K562 (cell line): Measurements from ENCODE around the gene DLGAP1. TPM values are rescaled to one million over a fixed set of nuclear protein-coding genes. Genes with fewer than 3 reads are reported as not detected.

ENCODE experiments used
- ATAC-seq: fragments of 200-7000 bp; cut with Tn5 transposase; 3 replicates; pipeline ENCODE4 v1.9.1; 2020; ENCODE audit warnings: moderate library complexity
- BruUV-seq: library from RNA; stranded (reverse); fragments of 400-500 nt; replicated peaks from 2 replicates; lab custom pipeline; 2021; lab: Mats Ljungman, UMichigan
- CTCF ChIA-PET: fragments of 300-600 bp; formaldehyde crosslinking; extraction: SDS; loops from one replicate; lab custom pipeline; 2021; ENCODE audit warnings: low intra/inter-chr PET ratio; lab: Yijun Ruan, JAX
- POLR2A ChIA-PET: fragments of 300-600, 350-650 bp; sonication (Branson Sonifier 250); formaldehyde crosslinking; extraction: SDS; loops from one replicate; lab custom pipeline; 2021; ENCODE audit warnings: antibody characterized with exemption, inconsistent platforms; lab: Yijun Ruan, JAX
- DNase-seq, 4 experiments: peaks; one replicate each; pipeline versions ENCODE4 v3.0.0 to v3.0.0-alpha.2; 2011 to 2018; ENCODE audit warnings: low spot score in 3 of 4, mixed read lengths in 3 of 4; ENCODE audit errors: extremely low read depth in 1 of 4
- FAIRE-seq: peaks from 2 replicates; lab custom pipeline; 2011; peaks lifted over from hg19 to GRCh38; lab: Jason Lieb, UNC
- H2AFZ ChIP-seq: 2 replicates; pipeline ENCODE4 v1.6.0; 2011; ENCODE audit warnings: low read depth, low read length, control low read depth, inconsistent platforms
- H3K27ac ChIP-seq: fragments of 200-600 bp; 3 replicates; pipeline ENCODE4 v1.8.0; 2011; ENCODE audit warnings: low read depth, mild to moderate bottlenecking, control low read depth, inconsistent platforms, low read length, moderate library complexity, mixed read lengths; ENCODE audit errors: extremely low read depth
- H3K27me3 ChIP-seq, 2 experiments: fragments of 300-600 bp in 1 of 2; 2 replicates in 1 of 2; 3 replicates in 1 of 2; pipeline versions ENCODE4 v1.6.0 to v1.8.0; 2011; ENCODE audit warnings: inconsistent platforms in 2 of 2, low read length in 2 of 2, mild to moderate bottlenecking in 1 of 2, mixed read lengths in 1 of 2, moderate library complexity in 1 of 2; ENCODE audit not compliant: control insufficient read depth in 2 of 2, insufficient read depth in 2 of 2
- H3K36me3 ChIP-seq: fragments of 300-600 bp; 3 replicates; pipeline ENCODE4 v1.8.0; 2011; ENCODE audit warnings: mild to moderate bottlenecking, low read length, inconsistent platforms; ENCODE audit not compliant: control insufficient read depth, insufficient read depth
- H3K4me1 ChIP-seq, 2 experiments: fragments of 200-600 bp in 1 of 2; replicated peaks in 1 of 2; 2 replicates in 1 of 2; 3 replicates in 1 of 2; pipeline versions ENCODE4 v1.5.1 to v1.8.0; 2011; ENCODE audit warnings: inconsistent platforms in 2 of 2, low read length in 2 of 2, mild to moderate bottlenecking in 1 of 2, mixed read lengths in 1 of 2, moderate library complexity in 1 of 2; ENCODE audit not compliant: control insufficient read depth in 2 of 2, insufficient read depth in 2 of 2
- H3K4me2 ChIP-seq: 2 replicates; pipeline ENCODE4 v1.6.1; 2011; ENCODE audit warnings: low read length, control low read depth, inconsistent platforms, mixed read lengths; ENCODE audit not compliant: insufficient read depth
- H3K4me3 ChIP-seq: fragments of 200-600 bp; sonication (generic), shearing (Covaris generic); 2 replicates; pipeline ENCODE4 v1.5.1; 2016; ENCODE audit warnings: control low read depth, inconsistent platforms
- H3K79me2 ChIP-seq: fragments of 200-600 bp; 3 replicates; pipeline ENCODE4 v1.8.0; 2011; ENCODE audit warnings: low read length, inconsistent platforms; ENCODE audit not compliant: control insufficient read depth, insufficient read depth
- H3K9ac ChIP-seq, 2 experiments: 2 replicates each; pipeline versions ENCODE4 v1.6.0 to v1.6.1; 2011; ENCODE audit warnings: low read depth in 2 of 2, low read length in 2 of 2, control low read depth in 1 of 2, inconsistent platforms in 1 of 2, mild to moderate bottlenecking in 1 of 2, mixed read lengths in 1 of 2; ENCODE audit not compliant: insufficient read depth in 1 of 2
- H3K9me1 ChIP-seq: one replicate; pipeline ENCODE4 v1.6.0; 2011; ENCODE audit warnings: inconsistent platforms, mild to moderate bottlenecking, low read length, moderate library complexity; ENCODE audit not compliant: control insufficient read depth, insufficient read depth
- H3K9me3 ChIP-seq: replicated peaks from 2 replicates; pipeline ENCODE4 v1.5.1; 2011; ENCODE audit warnings: low read depth, low read length, inconsistent platforms; ENCODE audit not compliant: control insufficient read depth, insufficient read depth
- H4K20me1 ChIP-seq: replicated peaks from 2 replicates; pipeline ENCODE4 v1.6.1; 2011; ENCODE audit warnings: low read length, inconsistent platforms, mixed read lengths; ENCODE audit not compliant: control insufficient read depth, insufficient read depth
- ETV1 ChIP-seq: fragments of 450-650 bp; conservative IDR thresholded peaks from 2 replicates; pipeline ENCODE4 v1.6.1; 2016; ENCODE audit warnings: missing genetic modification characterization, control low read depth, low read depth, missing compliant biosample characterization
- JUNB ChIP-seq: fragments of 450-650 bp; formaldehyde crosslinking; conservative IDR thresholded peaks from 2 replicates; pipeline ENCODE4 v1.4.0; 2020; ENCODE audit warnings: mild to moderate bottlenecking
- MEF2A ChIP-seq: IDR thresholded peaks from 2 replicates; pipeline ENCODE4 v1.6.1; 2011; ENCODE audit warnings: low read depth, mild to moderate bottlenecking, low read length, moderate library complexity; ENCODE audit not compliant: control insufficient read depth
- NELFE ChIP-seq: IDR thresholded peaks from 2 replicates; pipeline ENCODE4 v1.6.1; 2011; ENCODE audit warnings: mild to moderate bottlenecking; ENCODE audit not compliant: insufficient read depth, insufficient read length
- POLR3G ChIP-seq: IDR thresholded peaks from 2 replicates; pipeline ENCODE4 v1.6.1; 2011; ENCODE audit not compliant: insufficient read length, insufficient replicate concordance; ENCODE audit errors: extremely low read depth
- POU5F1 ChIP-seq: fragments of 150-350 bp; IDR thresholded peaks from 2 replicates; pipeline ENCODE4 v1.6.1; 2014; ENCODE audit warnings: borderline replicate concordance, low read length, low read depth, mild to moderate bottlenecking; ENCODE audit not compliant: partially characterized antibody
- SIRT6 ChIP-seq: IDR thresholded peaks from one replicate; pipeline ENCODE4 v1.6.1; 2012; ENCODE audit warnings: low read depth, mild to moderate bottlenecking, control low read depth, inconsistent platforms, low read length, moderate library complexity
- SMAD2 ChIP-seq: fragments of 150-350 bp; IDR thresholded peaks from 2 replicates; pipeline ENCODE4 v1.6.1; 2014; ENCODE audit warnings: low read depth, mild to moderate bottlenecking, low read length
- SMARCA4 ChIP-seq: fragments of 450-650 bp; IDR thresholded peaks from 2 replicates; pipeline ENCODE4 v1.6.1; 2016
- ZKSCAN8 ChIP-seq: fragments of 200-800 bp; sonication (Bioruptor generic); IDR thresholded peaks from 2 replicates; pipeline ENCODE4 v1.6.1; 2016; ENCODE audit warnings: missing genetic modification characterization, missing compliant biosample characterization
- ZNF217 ChIP-seq: sonication (generic); formaldehyde crosslinking; IDR thresholded peaks from 2 replicates; pipeline ENCODE4 v1.8.0; 2022; ENCODE audit warnings: mild to moderate bottlenecking, missing genetic modification reagents
- ZNF699 ChIP-seq: fragments of 250-450 bp; sonication (Bioruptor Pico); IDR thresholded peaks from 2 replicates; pipeline ENCODE4 v1.8.0; 2021; ENCODE audit warnings: mild to moderate bottlenecking, moderate library complexity; ENCODE audit not compliant: insufficient replicate concordance
- ZNF780A ChIP-seq: fragments of 250-450 bp; sonication (Bioruptor Pico); IDR thresholded peaks from 2 replicates; pipeline ENCODE4 v1.5.0; 2021; ENCODE audit warnings: mild to moderate bottlenecking
- WGBS: fragments of 100-300 bp; shearing (Covaris generic); methylation state at CpG from one replicate; pipeline ENCODE4 v1.1.6; 2016; ENCODE audit warnings: low coverage, mixed read lengths; ENCODE audit not compliant: insufficient coverage; ENCODE audit errors: missing lambda C conversion rate; 5-methylcytosine and 5-hydroxymethylcytosine counted together
- in situ Hi-C: fragments of 300-500 bp; cut with MboI; formaldehyde crosslinking; loops from 4 replicates; pipeline ENCODE4 v1.15.0; 2018; ENCODE audit warnings: inconsistent platforms, mixed read lengths
- intact Hi-C: fragments of 100-400 bp; cut with micrococcal nuclease; formaldehyde crosslinking; loops from 2 replicates; pipeline ENCODE4 v1.14.2; 2022
- polyA plus RNA-seq, 8 experiments: library from polyadenylated mRNA; depleted of rRNA in 4 of 8; stranded (reverse) in 5 of 8; unstranded in 3 of 8; fragments of >200 nt; fragmentation: Nextera tagmentation in 2 of 8; fragmentation: Illumina TruSeq in 1 of 8; extraction: Ambion mirVana in 2 of 8; extraction: Trizol in 1 of 8; gene quantifications; 2 replicates each; pipeline versions ENCODE4 v1.2.1 to v1.2.3, GENCODE V29; 2011 to 2014; ENCODE audit warnings: inconsistent platforms in 1 of 8, missing spikeins in 1 of 8
- total RNA-seq, 7 experiments: library from RNA; depleted of rRNA in 6 of 7; stranded (reverse); fragments of >200 nt in 6 of 7; fragmentation: Illumina TruSeq in 2 of 7; extraction: Trizol in 2 of 7; gene quantifications; 2 replicates each; pipeline versions ENCODE4 v1.2.1 to v1.2.3, GENCODE V29; 2011 to 2021; ENCODE audit warnings: low replicate concordance in 1 of 7
- TF ChIP-seq, protein P1 (sequence below): fragments of 250-450 bp; sonication (Bioruptor Pico); IDR thresholded peaks from 2 replicates; pipeline ENCODE4 v1.8.0; 2021; ENCODE audit warnings: moderate library complexity, mild to moderate bottlenecking, inconsistent platforms
- TF ChIP-seq, protein P2 (sequence below), 2 experiments: fragments of 450-650 bp; IDR thresholded peaks; 2 replicates each; pipeline ENCODE4 v1.6.1; 2016
- TF ChIP-seq, protein P3 (sequence below): conservative IDR thresholded peaks from 2 replicates; pipeline ENCODE4 v1.6.1; 2011; ENCODE audit warnings: low read depth, mild to moderate bottlenecking, low read length; ENCODE audit not compliant: control insufficient read depth
- TF ChIP-seq, protein P4 (sequence below): fragments of 150-350 bp; conservative IDR thresholded peaks from 2 replicates; pipeline ENCODE4 v1.6.1; 2014; ENCODE audit warnings: low read length
- TF ChIP-seq, protein P5 (sequence below): fragments of 450-650 bp; IDR thresholded peaks from 2 replicates; pipeline ENCODE4 v1.6.1; 2016; ENCODE audit warnings: low read depth, mild to moderate bottlenecking, moderate library complexity

The DLGAP1 gene
- total and polyA plus RNA-seq, 9 of the 15 experiments (the other 6 are each of a cell fraction or from before 2014, with no cell fraction given) = 0.04 to 0.22 (median 0.08) TPM

DNA sequence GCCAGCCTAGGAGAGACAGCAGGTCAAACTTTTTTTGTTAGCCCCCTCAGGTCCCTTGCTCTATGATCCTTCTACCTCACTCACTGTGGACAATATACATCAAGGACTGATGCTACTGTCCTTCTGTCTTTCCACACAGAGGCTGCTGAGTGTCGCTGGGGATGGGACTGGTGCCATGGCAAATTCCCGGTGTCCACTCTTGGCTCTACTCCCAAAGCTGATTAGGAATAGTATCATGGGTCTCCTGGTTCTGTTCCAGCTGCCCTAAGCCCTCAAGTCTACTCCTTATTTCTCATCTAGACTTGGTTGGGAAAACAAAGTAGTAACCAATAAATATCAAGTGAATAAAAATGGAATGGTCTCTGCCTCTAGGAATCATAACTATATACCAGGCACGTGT, 563.9 kb downstream of the DLGAP1 start:
- in situ Hi-C loops = no loop called here
- Histone ChIP-seq H3K4me2 (no peak overlapping the region), H3K36me3 (no peaks in the 10 kb centered on the region), H3K9me3 (no peaks in the 10 kb centered on the region; the same call in 1 of the 2 replicates), H3K9me1 (no peaks in the 10 kb centered on the region), H3K79me2 (no peaks in the 10 kb centered on the region), H3K4me3 (no peak overlapping the region), H3K9ac (no peak overlapping the region), H3K27ac (no peak overlapping the region), H3K27me3 (peaks cover 0 to 4% of the 10 kb centered on the region in 2 experiments; a peak in 1 of 5 replicates), H4K20me1 (no peaks in the 10 kb centered on the region), H2AFZ (no peak overlapping the region), H3K4me1 (no peaks in the 10 kb centered on the region)
- FAIRE-seq (no peak), DNase-seq (no peak), ATAC-seq (no peak)
- intact Hi-C loops = no loop called here
- no TSS peak for BruUV-seq
- ChIA-PET POLR2A (no interaction called here), CTCF (no interaction called here)
- WGBS = 0% methylated on average over 3 of the region's 3 CpGs
- TF ChIP-seq, protein P1, sequence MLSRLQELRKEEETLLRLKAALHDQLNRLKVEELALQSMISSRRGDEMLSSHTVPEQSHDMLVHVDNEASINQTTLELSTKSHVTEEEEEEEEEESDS (CRISPR knock-in tag) = no peak
- TF ChIP-seq ZNF699 (no peak), SMAD2 (no peak), POU5F1 (no peak), ZNF780A (CRISPR knock-in tag) (no peak), ETV1 (tag) (no peak), SIRT6 (no peak), MEF2A (no peak), ZNF217 (no peak), NELFE (no peak), POLR3G (no peak), SMARCA4 (no peak), ZKSCAN8 (CRISPR knock-in tag) (no peak), JUNB (CRISPR knock-in tag) (no peak)
- TF ChIP-seq, protein P2, sequence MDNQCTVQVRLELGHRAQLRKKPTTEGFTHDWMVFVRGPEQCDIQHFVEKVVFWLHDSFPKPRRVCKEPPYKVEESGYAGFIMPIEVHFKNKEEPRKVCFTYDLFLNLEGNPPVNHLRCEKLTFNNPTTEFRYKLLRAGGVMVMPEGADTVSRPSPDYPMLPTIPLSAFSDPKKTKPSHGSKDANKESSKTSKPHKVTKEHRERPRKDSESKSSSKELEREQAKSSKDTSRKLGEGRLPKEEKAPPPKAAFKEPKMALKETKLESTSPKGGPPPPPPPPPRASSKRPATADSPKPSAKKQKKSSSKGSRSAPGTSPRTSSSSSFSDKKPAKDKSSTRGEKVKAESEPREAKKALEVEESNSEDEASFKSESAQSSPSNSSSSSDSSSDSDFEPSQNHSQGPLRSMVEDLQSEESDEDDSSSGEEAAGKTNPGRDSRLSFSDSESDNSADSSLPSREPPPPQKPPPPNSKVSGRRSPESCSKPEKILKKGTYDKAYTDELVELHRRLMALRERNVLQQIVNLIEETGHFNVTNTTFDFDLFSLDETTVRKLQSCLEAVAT (IDR thresholded peaks at IDR 0.05) = no peak
- TF ChIP-seq, protein P3, sequence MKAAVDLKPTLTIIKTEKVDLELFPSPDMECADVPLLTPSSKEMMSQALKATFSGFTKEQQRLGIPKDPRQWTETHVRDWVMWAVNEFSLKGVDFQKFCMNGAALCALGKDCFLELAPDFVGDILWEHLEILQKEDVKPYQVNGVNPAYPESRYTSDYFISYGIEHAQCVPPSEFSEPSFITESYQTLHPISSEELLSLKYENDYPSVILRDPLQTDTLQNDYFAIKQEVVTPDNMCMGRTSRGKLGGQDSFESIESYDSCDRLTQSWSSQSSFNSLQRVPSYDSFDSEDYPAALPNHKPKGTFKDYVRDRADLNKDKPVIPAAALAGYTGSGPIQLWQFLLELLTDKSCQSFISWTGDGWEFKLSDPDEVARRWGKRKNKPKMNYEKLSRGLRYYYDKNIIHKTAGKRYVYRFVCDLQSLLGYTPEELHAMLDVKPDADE = no peak
- TF ChIP-seq, protein P4, sequence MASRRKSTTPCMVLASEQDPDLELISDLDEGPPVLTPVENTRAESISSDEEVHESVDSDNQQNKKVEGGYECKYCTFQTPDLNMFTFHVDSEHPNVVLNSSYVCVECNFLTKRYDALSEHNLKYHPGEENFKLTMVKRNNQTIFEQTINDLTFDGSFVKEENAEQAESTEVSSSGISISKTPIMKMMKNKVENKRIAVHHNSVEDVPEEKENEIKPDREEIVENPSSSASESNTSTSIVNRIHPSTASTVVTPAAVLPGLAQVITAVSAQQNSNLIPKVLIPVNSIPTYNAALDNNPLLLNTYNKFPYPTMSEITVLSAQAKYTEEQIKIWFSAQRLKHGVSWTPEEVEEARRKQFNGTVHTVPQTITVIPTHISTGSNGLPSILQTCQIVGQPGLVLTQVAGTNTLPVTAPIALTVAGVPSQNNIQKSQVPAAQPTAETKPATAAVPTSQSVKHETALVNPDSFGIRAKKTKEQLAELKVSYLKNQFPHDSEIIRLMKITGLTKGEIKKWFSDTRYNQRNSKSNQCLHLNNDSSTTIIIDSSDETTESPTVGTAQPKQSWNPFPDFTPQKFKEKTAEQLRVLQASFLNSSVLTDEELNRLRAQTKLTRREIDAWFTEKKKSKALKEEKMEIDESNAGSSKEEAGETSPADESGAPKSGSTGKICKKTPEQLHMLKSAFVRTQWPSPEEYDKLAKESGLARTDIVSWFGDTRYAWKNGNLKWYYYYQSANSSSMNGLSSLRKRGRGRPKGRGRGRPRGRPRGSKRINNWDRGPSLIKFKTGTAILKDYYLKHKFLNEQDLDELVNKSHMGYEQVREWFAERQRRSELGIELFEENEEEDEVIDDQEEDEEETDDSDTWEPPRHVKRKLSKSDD = no peak
- TF ChIP-seq, protein P5, sequence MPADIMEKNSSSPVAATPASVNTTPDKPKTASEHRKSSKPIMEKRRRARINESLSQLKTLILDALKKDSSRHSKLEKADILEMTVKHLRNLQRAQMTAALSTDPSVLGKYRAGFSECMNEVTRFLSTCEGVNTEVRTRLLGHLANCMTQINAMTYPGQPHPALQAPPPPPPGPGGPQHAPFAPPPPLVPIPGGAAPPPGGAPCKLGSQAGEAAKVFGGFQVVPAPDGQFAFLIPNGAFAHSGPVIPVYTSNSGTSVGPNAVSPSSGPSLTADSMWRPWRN = no peak
